PC-3 (cell line): ENCODE measurements around the gene ZNF436.

Experiments
- CTCF ChIP-seq: fragments of 300-600 bp; sonication (generic); conservative IDR thresholded peaks from 2 replicates; pipeline ENCODE4 v1.5.1; 2017; ENCODE audit warnings: antibody characterized with exemption, low read depth, mild to moderate bottlenecking, low read length
- EZH2phosphoT487 ChIP-seq: fragments of 300-600 bp; sonication (generic); IDR thresholded peaks from 2 replicates; pipeline ENCODE4 v1.6.1; 2018; ENCODE audit warnings: mild to moderate bottlenecking, antibody characterized with exemption, low read length, borderline replicate concordance

GRCh38 chr1:23371987-23372880 lies 2.6 kb upstream of the ZNF436 start:
- TF ChIP-seq CTCF (no peak), EZH2phosphoT487 (no peak)
